Middle frontal gyrus (tissue), 1 donor: ENCODE results near the gene ITGA5.
"Not testable (repeated sequence)": the region's sequence is repeated elsewhere in the genome, so short reads cannot be mapped to it uniquely, and the experiment has no call there.

Experiments used
- DNase-seq: peaks from one replicate; pipeline ENCODE4 v3.0.0-alpha.2; 2015; ENCODE audit warnings: low spot score; ENCODE audit errors: extremely low spot score

Gene ITGA5

GRCh38 chr12:54354271-54354670, 64.8 kb downstream of the ITGA5 start:
- not testable (repeated sequence) for DNase-seq

GRCh38 chr12:54352891-54353874, 65.9 kb downstream of the ITGA5 start:
- no peak for DNase-seq

GRCh38 chr12:54352022-54352531, 67.0 kb downstream of the ITGA5 start:
- DNase-seq: no peak

GRCh38 chr12:54351341-54351740, 67.7 kb downstream of the ITGA5 start:
- DNase-seq: no peak

GRCh38 chr12:54350743-54351142, 68.3 kb downstream of the ITGA5 start:
- DNase-seq: no peak

- DNase-seq: no peak
These were observed 69.4 kb downstream of the ITGA5 start for GRCh38 chr12:54349679-54350078.

GRCh38 chr12:54349036-54349435, 70.0 kb downstream of the ITGA5 start:
- DNase-seq: no peak
